Astrocyte (in vitro differentiated cells and primary cell): ENCODE measurements around the gene MBD5. TPM values are rescaled to one million over a fixed set of nuclear protein-coding genes. Genes with fewer than 3 reads are reported as not detected.

Source experiments
- DNase-seq: peaks from one replicate; pipeline ENCODE4 v3.0.0-alpha.2; 2010; ENCODE audit warnings: low read depth
- FAIRE-seq: peaks from 2 replicates; lab custom pipeline; 2011; peaks lifted over from hg19 to GRCh38; lab: Jason Lieb, UNC
- H2AFZ ChIP-seq: 2 replicates; pipeline ENCODE4 v1.6.0; 2012; ENCODE audit warnings: low read depth, low read length, inconsistent platforms
- H3K27ac ChIP-seq: 2 replicates; pipeline ENCODE4 v1.5.1; 2011; ENCODE audit warnings: low read depth, low read length, inconsistent platforms
- H3K27me3 ChIP-seq: 2 replicates; pipeline ENCODE4 v1.6.0; 2011; ENCODE audit warnings: low read length, inconsistent platforms; ENCODE audit not compliant: insufficient read depth
- H3K36me3 ChIP-seq: 2 replicates; pipeline ENCODE4 v1.5.1; 2011; ENCODE audit warnings: low read length, inconsistent platforms; ENCODE audit not compliant: insufficient read depth
- H3K4me1 ChIP-seq: 2 replicates; pipeline ENCODE4 v1.5.1; 2011; ENCODE audit warnings: low read length, inconsistent platforms; ENCODE audit not compliant: insufficient read depth
- H3K4me2 ChIP-seq: 2 replicates; pipeline ENCODE4 v1.6.0; 2012; ENCODE audit warnings: low read length, inconsistent platforms
- H3K4me3 ChIP-seq: 2 replicates; pipeline ENCODE4 v1.5.1; 2011; ENCODE audit warnings: low read depth, mild to moderate bottlenecking, low read length, inconsistent platforms; ENCODE audit not compliant: insufficient read depth
- H3K79me2 ChIP-seq: 2 replicates; pipeline ENCODE4 v1.6.0; 2012; ENCODE audit warnings: mild to moderate bottlenecking, low read length, inconsistent platforms; ENCODE audit not compliant: insufficient read depth
- H3K9ac ChIP-seq: 2 replicates; pipeline ENCODE4 v1.6.0; 2012; ENCODE audit warnings: mild to moderate bottlenecking, low read length, inconsistent platforms
- H3K9me3 ChIP-seq: 2 replicates; pipeline ENCODE4 v1.5.1; 2012; ENCODE audit warnings: low read depth, mild to moderate bottlenecking, low read length, inconsistent platforms; ENCODE audit not compliant: insufficient read depth
- H4K20me1 ChIP-seq: 2 replicates; pipeline ENCODE4 v1.6.0; 2012; ENCODE audit warnings: low read length, inconsistent platforms; ENCODE audit not compliant: insufficient read depth
- H3K27ac Mint-ChIP-seq: one replicate; pipeline ENCODE4 v1.8.0; 2021; ENCODE audit warnings: mild to moderate bottlenecking, mixed read lengths; ENCODE audit not compliant: unreplicated experiment
- H3K27me3 Mint-ChIP-seq: one replicate; pipeline ENCODE4 v1.8.0; 2021; ENCODE audit warnings: low read depth, mixed read lengths; ENCODE audit not compliant: unreplicated experiment
- H3K36me3 Mint-ChIP-seq: one replicate; pipeline ENCODE4 v1.8.0; 2021; ENCODE audit warnings: low read depth, mixed read lengths; ENCODE audit not compliant: unreplicated experiment
- H3K4me1 Mint-ChIP-seq: one replicate; pipeline ENCODE4 v1.8.0; 2021; ENCODE audit warnings: low read depth, mixed read lengths; ENCODE audit not compliant: unreplicated experiment
- H3K4me3 Mint-ChIP-seq: one replicate; pipeline ENCODE4 v1.8.0; 2021; ENCODE audit warnings: mild to moderate bottlenecking, moderate library complexity, mixed read lengths; ENCODE audit not compliant: unreplicated experiment
- H3K9me3 Mint-ChIP-seq: one replicate; pipeline ENCODE4 v1.8.0; 2021; ENCODE audit warnings: mild to moderate bottlenecking, mixed read lengths; ENCODE audit not compliant: unreplicated experiment
- EZH2 ChIP-seq: IDR thresholded peaks from 2 replicates; pipeline ENCODE4 v1.6.1; 2012; ENCODE audit warnings: mild to moderate bottlenecking, low read length, inconsistent platforms; ENCODE audit not compliant: insufficient read depth
- total RNA-seq: library from RNA; stranded (reverse); gene quantifications from 2 replicates; pipeline ENCODE4 v1.2.1, GENCODE V29; 2021
- TF ChIP-seq, protein P1 (sequence below): IDR thresholded peaks from 2 replicates; pipeline ENCODE4 v1.5.1; 2011; ENCODE audit warnings: low read depth, mild to moderate bottlenecking, inconsistent platforms, low read length, moderate library complexity; ENCODE audit not compliant: insufficient read depth

Gene MBD5
- total RNA-seq, 1 donor from 2014 or later, result 53.6 TPM

DNA sequence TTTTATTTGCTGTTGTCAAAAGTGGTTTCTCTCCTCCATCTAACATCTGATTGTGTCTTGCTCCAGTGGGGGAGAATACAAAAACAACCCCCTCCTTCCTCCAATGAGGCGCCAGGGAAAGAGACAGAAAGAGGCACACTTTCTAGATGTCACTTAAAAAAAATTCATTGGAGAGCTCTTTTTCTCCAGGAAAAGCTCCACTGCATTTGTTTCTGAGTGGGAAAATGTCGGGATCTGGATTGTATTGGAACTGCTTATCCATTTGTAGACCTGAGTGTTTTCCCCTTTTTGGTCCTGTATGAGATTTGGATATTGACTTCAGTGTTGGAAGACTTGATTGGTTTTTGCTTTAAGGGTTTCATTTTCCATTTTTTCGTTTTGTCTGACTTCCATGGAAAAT is 995 bp downstream of the MBD5 start:
- DNase-seq (no peak), FAIRE-seq (no peak)
- no peaks in the 10 kb centered on the region for H3K27me3 ChIP-seq
- H3K4me3 Mint-ChIP-seq, result peak overlapping the region; percentile 100
- H3K27ac Mint-ChIP-seq, result peak overlapping the region; percentile 89
- peak overlapping the region; percentile 96 for H3K9ac ChIP-seq
- no peaks in the 10 kb centered on the region for H3K9me3 ChIP-seq
- peaks cover 25% of the 10 kb centered on the region for H4K20me1 ChIP-seq
- peak overlapping the region; percentile 95 for H3K4me2 ChIP-seq
- no peak for TF ChIP-seq EZH2
- TF ChIP-seq, protein P1, sequence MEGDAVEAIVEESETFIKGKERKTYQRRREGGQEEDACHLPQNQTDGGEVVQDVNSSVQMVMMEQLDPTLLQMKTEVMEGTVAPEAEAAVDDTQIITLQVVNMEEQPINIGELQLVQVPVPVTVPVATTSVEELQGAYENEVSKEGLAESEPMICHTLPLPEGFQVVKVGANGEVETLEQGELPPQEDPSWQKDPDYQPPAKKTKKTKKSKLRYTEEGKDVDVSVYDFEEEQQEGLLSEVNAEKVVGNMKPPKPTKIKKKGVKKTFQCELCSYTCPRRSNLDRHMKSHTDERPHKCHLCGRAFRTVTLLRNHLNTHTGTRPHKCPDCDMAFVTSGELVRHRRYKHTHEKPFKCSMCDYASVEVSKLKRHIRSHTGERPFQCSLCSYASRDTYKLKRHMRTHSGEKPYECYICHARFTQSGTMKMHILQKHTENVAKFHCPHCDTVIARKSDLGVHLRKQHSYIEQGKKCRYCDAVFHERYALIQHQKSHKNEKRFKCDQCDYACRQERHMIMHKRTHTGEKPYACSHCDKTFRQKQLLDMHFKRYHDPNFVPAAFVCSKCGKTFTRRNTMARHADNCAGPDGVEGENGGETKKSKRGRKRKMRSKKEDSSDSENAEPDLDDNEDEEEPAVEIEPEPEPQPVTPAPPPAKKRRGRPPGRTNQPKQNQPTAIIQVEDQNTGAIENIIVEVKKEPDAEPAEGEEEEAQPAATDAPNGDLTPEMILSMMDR, result no peak
- H3K4me1 Mint-ChIP-seq, result peaks cover 20% of the 10 kb centered on the region
- H3K36me3 Mint-ChIP-seq, result no peaks in the 10 kb centered on the region
- H3K36me3 ChIP-seq, result no peaks in the 10 kb centered on the region
- H2AFZ ChIP-seq, result no peak overlapping the region
- H3K4me1 ChIP-seq, result peaks cover 8% of the 10 kb centered on the region
- peak overlapping the region; percentile 96 for H3K4me3 ChIP-seq
- H3K27me3 Mint-ChIP-seq, result no peaks in the 10 kb centered on the region
- H3K79me2 ChIP-seq, result peaks cover 95% of the 10 kb centered on the region
- no peaks in the 10 kb centered on the region for H3K9me3 Mint-ChIP-seq
- peak overlapping the region; percentile 90 for H3K27ac ChIP-seq

DNA sequence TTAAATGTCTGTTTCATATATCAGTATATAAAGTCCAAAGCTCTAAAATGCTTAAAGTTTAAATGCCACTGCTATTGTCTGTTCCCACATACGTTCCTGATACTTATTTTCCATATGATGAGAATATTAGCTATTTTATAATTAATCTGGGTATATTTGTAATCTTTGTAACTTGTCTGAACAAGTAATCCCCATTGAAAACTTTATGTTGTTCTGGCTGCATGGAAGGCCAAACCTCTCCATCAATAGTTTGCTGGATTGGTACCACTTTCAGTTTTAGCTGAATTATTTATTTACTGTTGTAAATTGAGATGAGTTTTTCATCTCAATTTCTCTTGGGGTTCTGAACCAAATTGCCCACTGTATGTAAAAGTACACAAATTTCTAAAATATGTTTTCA is 1.5 kb downstream of the MBD5 start:
- Histone ChIP-seq H3K36me3 (no peaks in the 10 kb centered on the region), H2AFZ (no peak overlapping the region), H3K27ac (peak overlapping the region; percentile 90), H3K27me3 (no peaks in the 10 kb centered on the region), H3K9me3 (no peaks in the 10 kb centered on the region), H3K9ac (peak overlapping the region; percentile 96), H3K4me1 (peaks cover 8% of the 10 kb centered on the region), H4K20me1 (peaks cover 25% of the 10 kb centered on the region), H3K4me2 (peak overlapping the region; percentile 95), H3K4me3 (peak overlapping the region; percentile 96), H3K79me2 (peaks cover 94% of the 10 kb centered on the region)
- Mint-ChIP-seq H3K27ac (no peak overlapping the region), H3K9me3 (no peaks in the 10 kb centered on the region), H3K36me3 (no peaks in the 10 kb centered on the region), H3K4me3 (peak overlapping the region; percentile 100), H3K4me1 (peaks cover 20% of the 10 kb centered on the region), H3K27me3 (no peaks in the 10 kb centered on the region)
- no peak for TF ChIP-seq EZH2
- TF ChIP-seq, protein P1, result no peak
- DNase-seq, result no peak
- FAIRE-seq, result no peak

DNA sequence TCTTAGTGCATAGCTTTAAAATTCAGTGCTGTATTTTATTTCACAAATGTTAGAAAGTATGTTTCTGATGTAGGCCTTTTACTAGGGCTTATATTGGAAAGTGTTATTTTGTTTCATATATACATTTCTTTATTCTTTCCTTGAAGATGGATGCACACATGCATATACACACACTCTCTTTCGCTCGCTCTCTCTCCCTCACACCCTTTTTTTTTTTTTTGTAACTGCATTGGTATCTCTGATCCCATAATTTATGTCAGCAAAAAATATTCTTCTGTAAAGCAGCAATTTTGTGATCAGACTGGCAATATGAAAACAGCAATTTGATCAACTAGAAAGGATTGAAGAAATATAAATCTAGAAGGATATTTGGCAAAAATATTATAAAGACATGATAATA is 2.0 kb downstream of the MBD5 start:
- Histone ChIP-seq H3K27me3 (no peaks in the 10 kb centered on the region), H3K79me2 (peaks cover 94% of the 10 kb centered on the region), H3K9me3 (no peaks in the 10 kb centered on the region), H2AFZ (no peak overlapping the region), H4K20me1 (peaks cover 22% of the 10 kb centered on the region), H3K36me3 (no peaks in the 10 kb centered on the region), H3K4me2 (peak overlapping the region; percentile 95), H3K4me3 (peak overlapping the region; percentile 96), H3K27ac (no peak overlapping the region), H3K9ac (peak overlapping the region; percentile 96), H3K4me1 (peaks cover 8% of the 10 kb centered on the region)
- Mint-ChIP-seq H3K36me3 (no peaks in the 10 kb centered on the region), H3K27ac (no peak overlapping the region), H3K4me3 (peak overlapping the region; percentile 100), H3K9me3 (no peaks in the 10 kb centered on the region), H3K27me3 (no peaks in the 10 kb centered on the region), H3K4me1 (peaks cover 20% of the 10 kb centered on the region)
- DNase-seq, result no peak
- FAIRE-seq, result no peak
- TF ChIP-seq EZH2, result no peak
- TF ChIP-seq, protein P1, result no peak
